HL-60 (cell line): ENCODE data around the gene HEXD.

Experiments used
- DNase-seq, 2 experiments: peaks; one replicate each; pipeline ENCODE4 v3.0.0-alpha.2; 2010 to 2020; ENCODE audit warnings: low read depth in 1 of 2, low spot score in 1 of 2
- H3K27ac ChIP-seq: fragments of 250-450 bp; sonication (Bioruptor Pico); replicated peaks from 2 replicates; pipeline ENCODE4 v1.5.1; 2020; ENCODE audit warnings: mild to moderate bottlenecking, moderate library complexity
- H3K27me3 ChIP-seq: fragments of 250-450 bp; sonication (Bioruptor Pico); 2 replicates; pipeline ENCODE4 v1.5.1; 2021; ENCODE audit warnings: mild to moderate bottlenecking, moderate library complexity; ENCODE audit not compliant: insufficient read depth, poor library complexity, severe bottlenecking
- H3K4me3 ChIP-seq: replicated peaks from 2 replicates; pipeline ENCODE4 v1.5.1; 2011; ENCODE audit warnings: mild to moderate bottlenecking, control low read depth, low read length; ENCODE audit not compliant: insufficient read depth
- GABPA ChIP-seq: IDR thresholded peaks from 2 replicates; pipeline ENCODE4 v1.6.1; 2012; ENCODE audit warnings: low read depth
- POLR2AphosphoS5 ChIP-seq: IDR thresholded peaks from 2 replicates; pipeline ENCODE4 v1.6.1; 2012; ENCODE audit warnings: low read depth
- SPI1 ChIP-seq: IDR thresholded peaks from 2 replicates; pipeline ENCODE4 v1.6.1; 2012; ENCODE audit warnings: low read depth, mild to moderate bottlenecking, borderline replicate concordance
- TF ChIP-seq, protein P1 (sequence below): IDR thresholded peaks from 2 replicates; pipeline ENCODE4 v1.6.1; 2012; ENCODE audit warnings: low read depth; ENCODE audit not compliant: insufficient replicate concordance
- TF ChIP-seq, protein P2 (sequence below): IDR thresholded peaks from one replicate; pipeline ENCODE4 v1.5.1; 2011; ENCODE audit warnings: low read length, control low read depth, inconsistent platforms; ENCODE audit not compliant: insufficient read depth

The HEXD gene

DNA sequence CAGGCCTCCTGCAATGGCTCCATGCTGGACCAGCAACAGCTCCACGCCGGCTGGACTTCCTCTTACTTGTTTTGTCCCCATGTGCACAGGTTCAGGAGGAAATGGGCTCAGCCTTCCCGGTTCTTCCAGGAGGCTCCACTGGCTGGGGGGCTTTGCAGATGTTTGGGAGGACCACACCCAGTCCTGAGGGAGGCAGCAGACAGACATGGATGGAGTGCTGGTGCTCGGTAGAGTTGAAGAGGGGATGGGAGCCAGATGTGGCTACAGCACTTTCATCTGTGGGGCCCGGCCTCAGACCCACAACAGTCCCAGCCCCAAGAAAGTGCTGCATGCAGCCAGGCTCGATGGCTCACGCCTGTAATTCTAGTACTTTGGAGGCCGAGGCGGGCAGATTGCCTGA is 62.2 kb downstream of the HEXD start:
- Histone ChIP-seq H3K27ac (no peak overlapping the region), H3K4me3 (no peak overlapping the region), H3K27me3 (no peaks in the 10 kb centered on the region)
- DNase-seq, result no peak
- TF ChIP-seq, protein P1, sequence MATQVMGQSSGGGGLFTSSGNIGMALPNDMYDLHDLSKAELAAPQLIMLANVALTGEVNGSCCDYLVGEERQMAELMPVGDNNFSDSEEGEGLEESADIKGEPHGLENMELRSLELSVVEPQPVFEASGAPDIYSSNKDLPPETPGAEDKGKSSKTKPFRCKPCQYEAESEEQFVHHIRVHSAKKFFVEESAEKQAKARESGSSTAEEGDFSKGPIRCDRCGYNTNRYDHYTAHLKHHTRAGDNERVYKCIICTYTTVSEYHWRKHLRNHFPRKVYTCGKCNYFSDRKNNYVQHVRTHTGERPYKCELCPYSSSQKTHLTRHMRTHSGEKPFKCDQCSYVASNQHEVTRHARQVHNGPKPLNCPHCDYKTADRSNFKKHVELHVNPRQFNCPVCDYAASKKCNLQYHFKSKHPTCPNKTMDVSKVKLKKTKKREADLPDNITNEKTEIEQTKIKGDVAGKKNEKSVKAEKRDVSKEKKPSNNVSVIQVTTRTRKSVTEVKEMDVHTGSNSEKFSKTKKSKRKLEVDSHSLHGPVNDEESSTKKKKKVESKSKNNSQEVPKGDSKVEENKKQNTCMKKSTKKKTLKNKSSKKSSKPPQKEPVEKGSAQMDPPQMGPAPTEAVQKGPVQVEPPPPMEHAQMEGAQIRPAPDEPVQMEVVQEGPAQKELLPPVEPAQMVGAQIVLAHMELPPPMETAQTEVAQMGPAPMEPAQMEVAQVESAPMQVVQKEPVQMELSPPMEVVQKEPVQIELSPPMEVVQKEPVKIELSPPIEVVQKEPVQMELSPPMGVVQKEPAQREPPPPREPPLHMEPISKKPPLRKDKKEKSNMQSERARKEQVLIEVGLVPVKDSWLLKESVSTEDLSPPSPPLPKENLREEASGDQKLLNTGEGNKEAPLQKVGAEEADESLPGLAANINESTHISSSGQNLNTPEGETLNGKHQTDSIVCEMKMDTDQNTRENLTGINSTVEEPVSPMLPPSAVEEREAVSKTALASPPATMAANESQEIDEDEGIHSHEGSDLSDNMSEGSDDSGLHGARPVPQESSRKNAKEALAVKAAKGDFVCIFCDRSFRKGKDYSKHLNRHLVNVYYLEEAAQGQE, result no peak
- no peak for TF ChIP-seq POLR2AphosphoS5
- no peak for TF ChIP-seq GABPA
- no peak for TF ChIP-seq SPI1
- TF ChIP-seq, protein P2, sequence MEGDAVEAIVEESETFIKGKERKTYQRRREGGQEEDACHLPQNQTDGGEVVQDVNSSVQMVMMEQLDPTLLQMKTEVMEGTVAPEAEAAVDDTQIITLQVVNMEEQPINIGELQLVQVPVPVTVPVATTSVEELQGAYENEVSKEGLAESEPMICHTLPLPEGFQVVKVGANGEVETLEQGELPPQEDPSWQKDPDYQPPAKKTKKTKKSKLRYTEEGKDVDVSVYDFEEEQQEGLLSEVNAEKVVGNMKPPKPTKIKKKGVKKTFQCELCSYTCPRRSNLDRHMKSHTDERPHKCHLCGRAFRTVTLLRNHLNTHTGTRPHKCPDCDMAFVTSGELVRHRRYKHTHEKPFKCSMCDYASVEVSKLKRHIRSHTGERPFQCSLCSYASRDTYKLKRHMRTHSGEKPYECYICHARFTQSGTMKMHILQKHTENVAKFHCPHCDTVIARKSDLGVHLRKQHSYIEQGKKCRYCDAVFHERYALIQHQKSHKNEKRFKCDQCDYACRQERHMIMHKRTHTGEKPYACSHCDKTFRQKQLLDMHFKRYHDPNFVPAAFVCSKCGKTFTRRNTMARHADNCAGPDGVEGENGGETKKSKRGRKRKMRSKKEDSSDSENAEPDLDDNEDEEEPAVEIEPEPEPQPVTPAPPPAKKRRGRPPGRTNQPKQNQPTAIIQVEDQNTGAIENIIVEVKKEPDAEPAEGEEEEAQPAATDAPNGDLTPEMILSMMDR, result no peak

DNA sequence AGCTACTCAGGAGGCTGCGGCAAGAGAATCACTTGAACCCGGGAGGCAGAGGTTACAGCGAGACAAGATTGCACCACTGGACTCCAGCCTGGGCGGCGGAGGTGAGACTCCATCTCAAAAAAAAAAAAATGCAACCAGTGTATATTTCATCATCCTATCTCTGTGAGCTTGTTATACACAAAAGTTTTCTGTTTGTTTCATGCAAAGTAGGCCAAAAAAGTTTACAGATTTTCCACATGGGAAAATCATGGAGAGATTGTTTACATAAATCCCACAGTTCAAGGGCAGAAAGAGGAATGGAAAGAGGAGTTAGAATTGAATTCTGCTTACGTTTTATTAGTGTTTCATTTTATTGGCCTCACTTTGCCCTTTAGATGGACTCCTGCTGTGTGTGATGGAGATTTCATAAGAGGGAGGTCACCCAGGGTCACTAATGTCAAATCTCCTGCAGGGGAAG is 65.1 kb downstream of the HEXD start:
- Histone ChIP-seq H3K27me3 (no peaks in the 10 kb centered on the region), H3K4me3 (no peak overlapping the region), H3K27ac (no peak overlapping the region)
- no peak for TF ChIP-seq POLR2AphosphoS5
- no peak for TF ChIP-seq GABPA
- TF ChIP-seq, protein P1, result no peak
- TF ChIP-seq SPI1, result no peak
- TF ChIP-seq, protein P2, result no peak
- no peak for DNase-seq

DNA sequence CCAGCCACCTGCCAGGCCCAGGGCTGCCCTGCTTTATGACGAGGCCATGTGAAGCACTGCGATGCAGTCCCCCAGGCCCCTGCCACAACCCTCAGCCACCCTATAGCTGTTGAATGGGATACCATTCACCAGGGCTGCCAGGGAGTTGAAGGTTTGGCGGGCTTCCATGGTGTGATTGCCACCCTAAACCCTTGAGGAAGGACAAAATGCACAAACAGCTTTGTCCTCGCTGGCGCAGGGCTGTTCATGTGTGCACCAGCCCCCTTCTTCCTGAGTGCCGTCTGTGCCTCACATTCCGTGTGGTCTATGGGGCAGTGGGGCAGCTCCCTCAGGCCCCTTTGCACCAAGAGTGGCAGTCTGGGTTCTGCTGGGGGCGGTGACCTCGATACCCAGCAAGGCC is 65.7 kb downstream of the HEXD start:
- no peak overlapping the region for H3K4me3 ChIP-seq
- TF ChIP-seq, protein P2, result no peak
- TF ChIP-seq SPI1, result no peak
- no peak for TF ChIP-seq POLR2AphosphoS5
- TF ChIP-seq, protein P1, result no peak
- no peak for TF ChIP-seq GABPA
- no peak for DNase-seq
- H3K27ac ChIP-seq, result no peak overlapping the region
- H3K27me3 ChIP-seq, result no peaks in the 10 kb centered on the region
